OCI-LY7 (cell line): ENCODE measurements around the gene CTTNBP2.

Experiments used
- EZH2phosphoT487 ChIP-seq: fragments of 200-600 bp; sonication (generic); IDR thresholded peaks from 2 replicates; pipeline ENCODE4 v1.6.1; 2018; ENCODE audit warnings: low read depth, borderline replicate concordance, mild to moderate bottlenecking, mixed run types, antibody characterized with exemption, low read length, moderate library complexity, mixed read lengths
- TF ChIP-seq, protein P1 (sequence below): fragments of 200-600 bp; sonication (generic); conservative IDR thresholded peaks from 2 replicates; pipeline ENCODE4 v1.5.1; 2014; ENCODE audit warnings: mild to moderate bottlenecking, antibody characterized with exemption, low read length, moderate library complexity, mixed read lengths

DNA sequence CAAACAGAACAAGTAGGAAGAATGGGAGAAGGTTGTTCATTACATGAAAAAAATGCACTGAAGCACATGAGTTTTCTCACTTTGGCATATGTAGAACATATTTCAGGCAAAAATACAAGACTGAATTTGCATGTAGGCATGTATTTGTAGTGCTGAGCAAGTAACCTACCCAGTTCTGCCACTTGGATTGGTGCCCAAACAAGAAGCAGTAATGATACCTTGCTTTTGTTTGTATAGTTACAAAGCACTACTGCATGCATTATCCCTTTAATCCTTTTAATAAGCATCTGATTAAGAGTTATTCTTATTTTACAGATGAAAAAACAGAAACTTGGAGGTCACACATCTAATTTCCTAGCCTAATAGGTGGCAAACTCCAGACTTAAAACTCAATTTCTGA, 23.1 kb upstream of the CTTNBP2 start:
- TF ChIP-seq, protein P1, sequence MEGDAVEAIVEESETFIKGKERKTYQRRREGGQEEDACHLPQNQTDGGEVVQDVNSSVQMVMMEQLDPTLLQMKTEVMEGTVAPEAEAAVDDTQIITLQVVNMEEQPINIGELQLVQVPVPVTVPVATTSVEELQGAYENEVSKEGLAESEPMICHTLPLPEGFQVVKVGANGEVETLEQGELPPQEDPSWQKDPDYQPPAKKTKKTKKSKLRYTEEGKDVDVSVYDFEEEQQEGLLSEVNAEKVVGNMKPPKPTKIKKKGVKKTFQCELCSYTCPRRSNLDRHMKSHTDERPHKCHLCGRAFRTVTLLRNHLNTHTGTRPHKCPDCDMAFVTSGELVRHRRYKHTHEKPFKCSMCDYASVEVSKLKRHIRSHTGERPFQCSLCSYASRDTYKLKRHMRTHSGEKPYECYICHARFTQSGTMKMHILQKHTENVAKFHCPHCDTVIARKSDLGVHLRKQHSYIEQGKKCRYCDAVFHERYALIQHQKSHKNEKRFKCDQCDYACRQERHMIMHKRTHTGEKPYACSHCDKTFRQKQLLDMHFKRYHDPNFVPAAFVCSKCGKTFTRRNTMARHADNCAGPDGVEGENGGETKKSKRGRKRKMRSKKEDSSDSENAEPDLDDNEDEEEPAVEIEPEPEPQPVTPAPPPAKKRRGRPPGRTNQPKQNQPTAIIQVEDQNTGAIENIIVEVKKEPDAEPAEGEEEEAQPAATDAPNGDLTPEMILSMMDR = no peak
- no peak for TF ChIP-seq EZH2phosphoT487
